GM18505 (cell line): ENCODE results near the gene ITPRID1.

ENCODE experiments used
- ATAC-seq: cut with Tn5 transposase; IDR thresholded peaks from one replicate; pipeline ENCODE4 v1.9.1; 2021; ENCODE audit not compliant: unreplicated experiment
- POLR2A ChIP-seq: IDR thresholded peaks from 4 replicates; pipeline ENCODE4 v1.6.1; 2011; ENCODE audit warnings: borderline replicate concordance; ENCODE audit not compliant: insufficient read depth, insufficient read length; ENCODE audit errors: extremely low read depth

The ITPRID1 gene

GRCh38 chr7:31545549-31545948 is 31.7 kb downstream of the ITPRID1 start:
- ATAC-seq: no peak

GRCh38 chr7:31549611-31550010 is 35.7 kb downstream of the ITPRID1 start:
- TF ChIP-seq POLR2A: no peak
- ATAC-seq: no peak

More at GRCh38 chr7:31545549-31545948, 31.7 kb downstream of the ITPRID1 start:
- no peak for TF ChIP-seq POLR2A

GRCh38 chr7:31550432-31550831 is 36.5 kb downstream of the ITPRID1 start:
- ATAC-seq: no peak
- TF ChIP-seq POLR2A: no peak

- TF ChIP-seq POLR2A: no peak
- ATAC-seq: no peak
These were observed 39.8 kb downstream of the ITPRID1 start for GRCh38 chr7:31553661-31554081.

- ATAC-seq: no peak
- TF ChIP-seq POLR2A: no peak
These were observed 48.1 kb downstream of the ITPRID1 start for GRCh38 chr7:31562002-31562401.

GRCh38 chr7:31563522-31563921 is 49.6 kb downstream of the ITPRID1 start:
- no peak for TF ChIP-seq POLR2A
- ATAC-seq: no peak

- no peak for TF ChIP-seq POLR2A
- no peak for ATAC-seq
These were observed 50.1 kb downstream of the ITPRID1 start for GRCh38 chr7:31563951-31564350.

GRCh38 chr7:31564661-31565060 is 50.8 kb downstream of the ITPRID1 start:
- ATAC-seq: no peak
- TF ChIP-seq POLR2A: no peak

- ATAC-seq: no peak
These were observed 55.6 kb downstream of the ITPRID1 start for GRCh38 chr7:31569528-31569927.

GRCh38 chr7:31583526-31583925 is 69.6 kb downstream of the ITPRID1 start:
- TF ChIP-seq POLR2A: no peak
- no peak for ATAC-seq

More at GRCh38 chr7:31569528-31569927, 55.6 kb downstream of the ITPRID1 start:
- TF ChIP-seq POLR2A: no peak

GRCh38 chr7:31583942-31584341 is 70.1 kb downstream of the ITPRID1 start:
- TF ChIP-seq POLR2A: no peak
- no peak for ATAC-seq

- no peak for ATAC-seq
- TF ChIP-seq POLR2A: no peak
These were observed 81.5 kb downstream of the ITPRID1 start for GRCh38 chr7:31595390-31595789.

- TF ChIP-seq POLR2A: no peak
- ATAC-seq: no peak
These were observed 88.2 kb downstream of the ITPRID1 start for GRCh38 chr7:31602041-31602625.

GRCh38 chr7:31603046-31603445 is 89.2 kb downstream of the ITPRID1 start:
- ATAC-seq: no peak
- no peak for TF ChIP-seq POLR2A

- no peak for TF ChIP-seq POLR2A
- no peak for ATAC-seq
These were observed 99.7 kb downstream of the ITPRID1 start for GRCh38 chr7:31613604-31614003.

- no peak for TF ChIP-seq POLR2A
- no peak for ATAC-seq
These were observed 119.6 kb downstream of the ITPRID1 start for GRCh38 chr7:31633467-31633866.

- no peak for TF ChIP-seq POLR2A
- no peak for ATAC-seq
These were observed 120.1 kb downstream of the ITPRID1 start for GRCh38 chr7:31633894-31634494.
